Ovary (tissue), 3 donors: ENCODE measurements around the gene GNA12.

Experiments
- EP300 ChIP-seq: sonication (generic); formaldehyde crosslinking; IDR thresholded peaks from one replicate; pipeline ENCODE4 v1.6.1; 2017; ENCODE audit warnings: antibody characterized with exemption
- POLR2A ChIP-seq: fragments of 450-650 bp; IDR thresholded peaks from one replicate; pipeline ENCODE4 v1.6.1; 2017; ENCODE audit warnings: antibody characterized with exemption, mild to moderate bottlenecking, moderate library complexity
- TF ChIP-seq, protein P1 (sequence below), 3 donors: fragments of 450-650 bp in 2 of 3; fragments of 200-600 bp in 1 of 3; IDR thresholded peaks; one replicate each; pipeline versions ENCODE4 v1.5.1 to v1.8.0; 2016 to 2022; ENCODE audit warnings: antibody characterized with exemption in 3 of 3, mild to moderate bottlenecking in 1 of 3
- donor health status: DM: no; HTN: no; CAD: no.

DNA sequence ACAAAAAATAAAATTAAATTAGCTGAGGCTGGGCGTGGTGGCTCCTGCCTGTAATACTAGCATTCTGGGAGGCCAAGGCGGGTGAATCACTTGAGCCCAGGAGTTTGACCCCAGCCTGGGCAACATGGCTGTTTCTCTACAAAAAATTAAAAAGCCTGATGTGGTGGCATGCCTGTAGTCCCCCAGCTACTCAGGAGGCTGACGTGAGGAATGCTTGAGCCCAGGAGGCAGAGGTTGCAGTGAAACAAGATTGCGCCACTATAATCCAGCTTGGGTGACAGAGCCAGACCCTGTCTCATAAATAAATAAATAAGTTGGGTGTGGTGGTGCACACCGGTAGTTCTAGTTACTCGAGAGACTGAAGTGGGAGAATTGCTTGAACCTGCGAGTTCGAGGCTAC, 65.1 kb downstream of the GNA12 start:
- TF ChIP-seq, protein P1, sequence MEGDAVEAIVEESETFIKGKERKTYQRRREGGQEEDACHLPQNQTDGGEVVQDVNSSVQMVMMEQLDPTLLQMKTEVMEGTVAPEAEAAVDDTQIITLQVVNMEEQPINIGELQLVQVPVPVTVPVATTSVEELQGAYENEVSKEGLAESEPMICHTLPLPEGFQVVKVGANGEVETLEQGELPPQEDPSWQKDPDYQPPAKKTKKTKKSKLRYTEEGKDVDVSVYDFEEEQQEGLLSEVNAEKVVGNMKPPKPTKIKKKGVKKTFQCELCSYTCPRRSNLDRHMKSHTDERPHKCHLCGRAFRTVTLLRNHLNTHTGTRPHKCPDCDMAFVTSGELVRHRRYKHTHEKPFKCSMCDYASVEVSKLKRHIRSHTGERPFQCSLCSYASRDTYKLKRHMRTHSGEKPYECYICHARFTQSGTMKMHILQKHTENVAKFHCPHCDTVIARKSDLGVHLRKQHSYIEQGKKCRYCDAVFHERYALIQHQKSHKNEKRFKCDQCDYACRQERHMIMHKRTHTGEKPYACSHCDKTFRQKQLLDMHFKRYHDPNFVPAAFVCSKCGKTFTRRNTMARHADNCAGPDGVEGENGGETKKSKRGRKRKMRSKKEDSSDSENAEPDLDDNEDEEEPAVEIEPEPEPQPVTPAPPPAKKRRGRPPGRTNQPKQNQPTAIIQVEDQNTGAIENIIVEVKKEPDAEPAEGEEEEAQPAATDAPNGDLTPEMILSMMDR (IDR thresholded peaks at IDR 0.05): no peak
- TF ChIP-seq EP300 (no peak), POLR2A (no peak)
